HG03354 (cell line): ENCODE data around the gene KIF21A.

Source experiments
- ATAC-seq: cut with Tn5 transposase; IDR thresholded peaks from one replicate; pipeline ENCODE4 v1.9.1; 2021; ENCODE audit warnings: mild to moderate bottlenecking; ENCODE audit not compliant: unreplicated experiment, poor library complexity, severe bottlenecking

The KIF21A gene

GRCh38 chr12:39392154-39392925 lies 50.6 kb downstream of the KIF21A start:
- no peak for ATAC-seq

GRCh38 chr12:39390752-39391151 lies 52.2 kb downstream of the KIF21A start:
- ATAC-seq, result no peak

DNA sequence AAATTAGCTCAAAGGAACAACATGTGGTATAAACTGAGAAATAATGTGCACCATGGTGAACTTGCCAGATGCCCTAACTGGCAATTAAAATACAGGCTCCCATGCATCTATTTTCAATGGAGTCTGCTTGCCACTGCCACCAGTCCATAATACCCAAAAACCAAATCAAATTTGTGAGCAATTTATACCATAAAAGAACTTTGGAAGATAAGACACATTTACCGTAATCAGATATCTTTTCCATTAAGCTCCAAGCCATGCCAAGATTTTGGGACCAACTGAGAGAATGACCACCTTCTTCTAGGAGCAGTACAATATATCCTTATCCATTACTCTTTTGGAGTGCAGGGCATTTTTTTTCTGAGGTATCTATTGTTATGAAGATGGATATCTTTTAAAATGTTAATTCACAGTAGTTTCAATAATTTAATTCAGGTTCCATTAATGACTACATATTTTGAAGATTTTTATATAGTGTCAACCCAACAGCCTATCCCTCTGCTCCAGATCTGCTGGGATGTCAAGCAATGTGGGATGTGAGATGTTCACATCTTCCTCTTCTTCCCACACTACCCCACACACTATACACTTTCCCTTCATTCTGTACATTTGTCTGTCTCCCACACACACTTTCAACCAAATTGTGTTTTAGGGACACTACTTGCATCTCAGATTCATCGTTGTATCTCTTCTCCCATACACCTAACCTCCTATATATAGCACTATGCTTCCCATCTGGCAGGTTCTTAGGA lies 53.3 kb downstream of the KIF21A start:
- ATAC-seq, result no peak

DNA sequence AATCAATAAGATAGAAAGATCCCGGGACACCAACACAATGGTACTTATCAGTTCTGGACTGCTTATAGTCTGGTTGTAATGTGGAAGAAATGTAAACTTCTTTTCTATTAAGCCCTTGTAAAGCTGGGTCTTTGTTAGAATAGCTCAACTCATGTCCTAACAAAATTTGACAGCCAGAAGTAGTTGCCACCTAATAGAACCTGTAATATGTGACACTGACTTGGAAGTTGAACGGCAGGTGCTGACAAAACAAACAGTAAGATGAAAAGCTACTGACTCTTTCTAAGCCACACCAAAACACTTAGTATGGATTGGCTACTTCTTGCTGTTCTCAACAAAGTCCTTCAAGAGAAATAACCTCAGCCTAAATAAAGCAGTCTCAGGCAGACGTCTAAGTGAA lies 56.6 kb downstream of the KIF21A start:
- no peak for ATAC-seq

DNA sequence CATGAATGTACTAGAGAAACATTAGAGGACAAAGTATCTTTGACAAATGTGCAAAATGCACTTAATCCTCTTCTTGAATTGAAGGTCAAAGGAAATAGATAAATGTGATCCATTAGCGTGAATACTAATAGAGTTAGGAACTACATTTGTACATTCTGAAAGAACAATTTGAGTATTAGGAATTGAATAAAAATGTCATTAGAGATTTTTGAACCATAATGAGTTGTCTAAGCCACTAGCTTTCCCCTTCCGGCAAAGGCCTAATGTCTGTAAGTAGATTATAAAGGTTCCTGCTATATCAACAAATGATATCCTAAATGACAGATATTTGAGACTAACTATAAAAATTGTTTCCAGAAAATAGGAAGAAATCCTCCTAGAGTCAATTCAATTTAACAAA lies 59.8 kb downstream of the KIF21A start:
- no peak for ATAC-seq

GRCh38 chr12:39380090-39380489 lies 62.8 kb downstream of the KIF21A start:
- no peak for ATAC-seq

DNA sequence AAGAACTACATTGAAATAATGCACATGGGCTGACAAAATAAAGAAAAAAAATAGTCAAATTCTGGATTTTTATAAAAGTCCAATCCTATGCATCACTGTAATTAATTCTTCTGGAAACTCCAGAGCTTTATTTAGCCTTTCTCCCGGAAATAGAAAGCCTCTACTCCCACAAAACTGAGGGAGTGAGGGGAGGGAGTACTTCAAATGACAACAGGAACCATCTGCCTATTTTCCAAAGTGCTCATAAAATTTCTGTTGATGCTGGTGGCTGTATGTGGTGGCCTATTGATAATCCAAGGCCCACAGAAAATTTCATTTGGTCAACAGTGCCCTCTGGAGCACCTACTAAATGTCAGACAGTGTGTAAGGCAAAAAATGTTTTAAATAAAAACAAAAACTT lies 64.6 kb downstream of the KIF21A start:
- no peak for ATAC-seq

GRCh38 chr12:39375206-39375808 lies 67.6 kb downstream of the KIF21A start:
- ATAC-seq, result no peak

DNA sequence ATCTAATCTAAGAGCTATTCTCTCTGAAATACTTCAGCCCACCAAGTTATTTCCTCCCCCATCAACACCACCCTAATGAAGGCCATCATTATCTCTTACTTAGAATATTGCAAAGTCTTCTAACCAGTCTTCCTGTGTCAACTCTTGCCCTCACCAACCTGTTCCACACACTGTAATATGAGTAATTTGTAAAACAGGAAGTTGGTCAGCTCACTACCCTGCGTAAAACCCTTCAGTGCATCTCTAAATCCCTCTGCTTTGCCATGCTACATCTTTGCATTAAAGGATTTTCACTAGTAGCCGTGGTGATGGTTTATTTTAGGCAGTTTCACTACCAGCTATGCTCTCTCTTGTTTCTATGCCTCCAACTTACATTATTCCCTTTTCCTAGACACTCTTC lies 70.0 kb downstream of the KIF21A start:
- ATAC-seq, result peak; percentile 81

- no peak for ATAC-seq
Measured at GRCh38 chr12:39372204-39372925, 70.6 kb downstream of the KIF21A start.

- no peak for ATAC-seq
Measured at GRCh38 chr12:39369756-39370155, 73.2 kb downstream of the KIF21A start.

DNA sequence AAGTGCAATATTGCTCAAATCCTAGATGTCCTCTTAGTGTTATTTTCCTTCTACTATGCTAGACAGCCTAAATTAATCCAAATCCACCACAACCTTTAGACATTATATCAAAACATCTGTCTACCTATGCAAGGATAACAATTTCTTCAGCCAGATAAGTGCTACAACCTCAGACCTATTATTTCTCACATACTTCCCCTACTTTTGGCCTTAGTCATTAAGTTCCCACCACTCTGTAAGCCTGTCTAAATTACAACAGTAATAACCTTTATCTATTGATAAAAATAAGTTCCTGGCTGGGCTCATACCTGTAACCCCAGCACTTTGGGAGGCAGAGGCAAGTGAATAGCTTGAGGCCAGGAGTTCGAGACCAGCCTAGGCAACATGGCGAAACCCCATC lies 74.0 kb downstream of the KIF21A start:
- no peak for ATAC-seq

DNA sequence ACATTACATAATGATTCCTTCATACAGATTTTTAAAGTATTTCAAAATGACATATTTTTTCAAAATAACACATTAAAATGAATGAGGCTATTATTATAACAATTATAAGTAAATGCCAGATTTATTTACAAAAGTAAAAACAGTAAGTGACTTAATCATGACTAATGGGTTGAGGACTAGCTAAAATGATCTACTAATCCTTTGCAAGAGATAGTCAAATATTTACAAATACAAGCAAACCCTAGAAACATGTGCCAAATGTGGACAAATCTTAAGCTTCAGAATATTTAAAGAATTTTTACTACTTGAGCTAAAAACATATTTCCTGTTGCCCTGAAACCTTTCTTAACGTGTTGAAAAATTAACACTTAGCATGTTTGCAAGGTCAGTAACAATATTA lies 74.8 kb downstream of the KIF21A start:
- ATAC-seq, result no peak

DNA sequence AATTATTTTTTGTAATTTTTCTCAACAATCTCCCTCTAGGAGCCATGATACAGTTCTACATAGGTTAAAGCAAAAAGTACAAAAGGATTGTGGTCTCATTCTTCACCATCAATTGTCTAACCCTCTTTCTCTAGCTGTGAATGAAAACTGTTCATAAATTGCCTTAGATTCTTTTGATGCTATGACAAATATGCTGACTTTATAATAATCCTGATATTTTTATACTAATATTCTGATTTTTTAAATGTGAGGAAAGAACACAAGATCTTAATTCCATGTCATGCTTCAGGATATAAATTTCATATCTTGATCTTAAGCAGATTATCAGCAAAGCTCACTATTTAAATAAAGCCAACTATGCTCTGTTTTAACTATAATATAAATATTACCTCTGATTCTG lies 75.4 kb downstream of the KIF21A start:
- ATAC-seq, result no peak

- no peak for ATAC-seq
Measured at GRCh38 chr12:39365364-39366001, 77.4 kb downstream of the KIF21A start.

DNA sequence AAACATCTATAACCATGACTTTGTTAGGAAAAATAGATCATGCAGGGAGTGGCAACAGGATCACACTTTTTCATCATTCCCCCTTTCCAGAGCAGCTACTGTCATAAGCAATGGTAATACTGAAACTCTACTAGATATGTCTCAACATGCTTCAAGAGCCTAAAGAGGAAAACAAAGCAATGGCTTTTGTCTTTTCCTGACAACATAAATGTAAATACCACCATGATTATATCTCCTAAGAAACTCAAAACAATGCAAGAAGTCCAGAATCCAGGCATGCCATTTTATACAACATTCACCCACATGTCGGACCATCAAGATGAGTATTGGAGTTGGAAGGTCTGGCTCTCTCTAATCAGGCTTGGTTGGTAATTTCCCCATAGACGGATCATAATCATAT lies 78.7 kb downstream of the KIF21A start:
- no peak for ATAC-seq

GRCh38 chr12:39359645-39360044 lies 83.3 kb downstream of the KIF21A start:
- no peak for ATAC-seq

- ATAC-seq, result no peak
Measured at GRCh38 chr12:39357041-39357440, 85.9 kb downstream of the KIF21A start.

GRCh38 chr12:39355841-39356240 lies 87.1 kb downstream of the KIF21A start:
- ATAC-seq, result no peak

DNA sequence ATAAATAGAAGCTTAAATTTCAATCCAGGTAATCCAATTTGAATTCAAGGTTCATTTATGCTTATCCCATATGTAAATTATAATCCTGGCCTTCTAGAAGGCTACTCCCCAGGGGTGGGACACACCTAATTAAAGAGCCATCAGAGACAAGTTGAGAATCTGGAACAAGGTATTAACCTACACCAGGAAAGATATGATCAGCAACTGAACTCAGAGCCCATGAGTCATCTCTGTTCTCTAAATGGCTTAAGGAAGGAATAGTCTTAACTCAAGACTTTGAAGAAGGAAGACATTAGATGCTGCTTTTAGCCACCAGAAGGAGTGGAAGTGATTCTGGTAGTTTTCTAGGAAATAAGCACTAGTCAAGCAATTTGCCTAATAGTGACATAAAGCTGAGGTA lies 88.0 kb downstream of the KIF21A start:
- no peak for ATAC-seq
